ENCODE measurements around the gene CSNK2B.
A peak's percentile ranks its signal among the peaks of the same experiment; 100 is the strongest.

The CSNK2B gene

DNA sequence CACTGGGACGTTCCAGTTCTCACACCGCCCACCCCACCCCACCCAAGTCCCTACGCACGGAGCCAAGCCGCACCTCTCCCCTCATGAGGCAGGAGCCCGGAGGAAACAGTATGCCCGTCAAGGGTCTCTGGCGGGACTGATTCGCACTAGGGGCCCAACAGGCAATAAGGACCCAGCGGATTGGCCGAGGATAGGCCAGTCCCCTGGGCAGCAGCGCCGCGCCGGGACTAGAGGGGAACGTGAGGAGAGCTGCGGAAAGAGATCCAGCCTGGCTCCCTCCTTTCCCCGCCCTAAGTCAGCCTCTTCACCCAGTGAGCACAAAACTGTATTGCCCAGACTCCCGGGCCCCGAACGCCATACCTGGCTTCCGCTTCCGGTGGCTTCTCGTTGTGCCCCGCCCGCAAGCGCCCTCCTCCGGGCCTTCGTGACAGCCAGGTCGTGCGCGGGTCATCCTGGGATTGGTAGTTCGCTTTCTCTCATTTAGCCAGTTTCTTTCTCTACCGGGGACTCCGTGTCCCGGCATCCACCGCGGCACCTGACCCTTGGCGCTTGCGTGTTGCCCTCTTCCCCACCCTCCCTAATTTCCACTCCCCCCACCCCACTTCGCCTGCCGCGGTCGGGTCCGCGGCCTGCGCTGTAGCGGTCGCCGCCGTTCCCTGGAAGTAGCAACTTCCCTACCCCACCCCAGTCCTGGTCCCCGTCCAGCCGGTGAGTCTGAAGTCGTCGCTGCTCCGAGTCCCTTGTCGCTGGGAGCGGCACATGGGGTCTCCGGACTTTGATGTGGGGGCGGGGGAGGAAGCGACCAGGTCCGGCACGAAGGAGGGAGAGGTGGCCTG, at the start of gene CSNK2B:
Gene CSNK2B, plus strand, starts transcription at position 580 of the 836 bp plus-strand sequence. CDS start 752 bp downstream, outside the sequence.
- H3K79me2 ChIP-seq (ENCODE audit: insufficient read depth, low read length) = peaks cover 21% of the 10 kb centered on the region
- peaks cover 64% of the 10 kb centered on the region for H3K36me3 ChIP-seq (ENCODE audit: insufficient read depth, low read length)
- no peak for TF ChIP-seq EZH2 (IDR thresholded peaks at IDR 0.05; ENCODE audit: borderline replicate concordance, low read length)
- TF ChIP-seq, protein P1, sequence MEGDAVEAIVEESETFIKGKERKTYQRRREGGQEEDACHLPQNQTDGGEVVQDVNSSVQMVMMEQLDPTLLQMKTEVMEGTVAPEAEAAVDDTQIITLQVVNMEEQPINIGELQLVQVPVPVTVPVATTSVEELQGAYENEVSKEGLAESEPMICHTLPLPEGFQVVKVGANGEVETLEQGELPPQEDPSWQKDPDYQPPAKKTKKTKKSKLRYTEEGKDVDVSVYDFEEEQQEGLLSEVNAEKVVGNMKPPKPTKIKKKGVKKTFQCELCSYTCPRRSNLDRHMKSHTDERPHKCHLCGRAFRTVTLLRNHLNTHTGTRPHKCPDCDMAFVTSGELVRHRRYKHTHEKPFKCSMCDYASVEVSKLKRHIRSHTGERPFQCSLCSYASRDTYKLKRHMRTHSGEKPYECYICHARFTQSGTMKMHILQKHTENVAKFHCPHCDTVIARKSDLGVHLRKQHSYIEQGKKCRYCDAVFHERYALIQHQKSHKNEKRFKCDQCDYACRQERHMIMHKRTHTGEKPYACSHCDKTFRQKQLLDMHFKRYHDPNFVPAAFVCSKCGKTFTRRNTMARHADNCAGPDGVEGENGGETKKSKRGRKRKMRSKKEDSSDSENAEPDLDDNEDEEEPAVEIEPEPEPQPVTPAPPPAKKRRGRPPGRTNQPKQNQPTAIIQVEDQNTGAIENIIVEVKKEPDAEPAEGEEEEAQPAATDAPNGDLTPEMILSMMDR (IDR thresholded peaks at IDR 0.05; ENCODE audit: low read length) = no peak
- peak within 1 kb of the TSS; percentile 100 for H3K4me3 ChIP-seq (ENCODE audit: low read depth, low read length, poor library complexity, severe bottlenecking)
- H3K27ac ChIP-seq (ENCODE audit: low read depth, low read length, poor library complexity, severe bottlenecking) = peak within 1 kb of the TSS; percentile 97
- H3K9me2 ChIP-seq (ENCODE audit: low read depth, low read length) = no peaks in the 10 kb centered on the region
- no peaks in the 10 kb centered on the region for H3F3A ChIP-seq (ENCODE audit: insufficient read depth, low read length)
- H3K9ac ChIP-seq (ENCODE audit: low read length) = peak within 1 kb of the TSS; percentile 99
- peak within 1 kb of the TSS; percentile 99 for H3K4me2 ChIP-seq (ENCODE audit: low read length)
- H3K27me3 ChIP-seq (ENCODE audit: insufficient read depth, low read length) = no peaks in the 10 kb centered on the region
- no peak within 1 kb of the TSS for H2AFZ ChIP-seq (ENCODE audit: low read length)
- no peaks in the 10 kb centered on the region for H4K20me1 ChIP-seq (ENCODE audit: insufficient read depth, low read length)
- peaks cover 42% of the 10 kb centered on the region for H3K4me1 ChIP-seq (ENCODE audit: insufficient read depth, low read length, severe bottlenecking)
- no peaks in the 10 kb centered on the region for H3K9me3 ChIP-seq (ENCODE audit: low read length)

GRCh38 chr6:31617010-31617409, 48.9 kb upstream of the CSNK2B start:
- H2AFZ ChIP-seq (ENCODE audit: low read length) = no peak overlapping the region
- H3K27ac ChIP-seq (ENCODE audit: low read depth, low read length, poor library complexity, severe bottlenecking) = no peak overlapping the region
- H3K79me2 ChIP-seq (ENCODE audit: insufficient read depth, low read length) = peaks cover 12% of the 10 kb centered on the region
- H3K9ac ChIP-seq (ENCODE audit: low read length) = no peak overlapping the region
- H3K27me3 ChIP-seq (ENCODE audit: insufficient read depth, low read length) = no peaks in the 10 kb centered on the region
- no peak overlapping the region for H3K4me2 ChIP-seq (ENCODE audit: low read length)
- H3K9me2 ChIP-seq (ENCODE audit: low read depth, low read length) = no peaks in the 10 kb centered on the region
- TF ChIP-seq EZH2 (IDR thresholded peaks at IDR 0.05; ENCODE audit: borderline replicate concordance, low read length) = no peak
- TF ChIP-seq, protein P1 (IDR thresholded peaks at IDR 0.05; ENCODE audit: low read length) = no peak
- H4K20me1 ChIP-seq (ENCODE audit: insufficient read depth, low read length) = no peaks in the 10 kb centered on the region
- peaks cover 11% of the 10 kb centered on the region; the same call in 1 of the 2 replicates for H3K36me3 ChIP-seq (ENCODE audit: insufficient read depth, low read length)
- peaks cover 38% of the 10 kb centered on the region for H3K4me1 ChIP-seq (ENCODE audit: insufficient read depth, low read length, severe bottlenecking)
- H3K9me3 ChIP-seq (ENCODE audit: low read length) = no peaks in the 10 kb centered on the region
- no peaks in the 10 kb centered on the region for H3F3A ChIP-seq (ENCODE audit: insufficient read depth, low read length)
- no peak overlapping the region for H3K4me3 ChIP-seq (ENCODE audit: low read depth, low read length, poor library complexity, severe bottlenecking)

DNA sequence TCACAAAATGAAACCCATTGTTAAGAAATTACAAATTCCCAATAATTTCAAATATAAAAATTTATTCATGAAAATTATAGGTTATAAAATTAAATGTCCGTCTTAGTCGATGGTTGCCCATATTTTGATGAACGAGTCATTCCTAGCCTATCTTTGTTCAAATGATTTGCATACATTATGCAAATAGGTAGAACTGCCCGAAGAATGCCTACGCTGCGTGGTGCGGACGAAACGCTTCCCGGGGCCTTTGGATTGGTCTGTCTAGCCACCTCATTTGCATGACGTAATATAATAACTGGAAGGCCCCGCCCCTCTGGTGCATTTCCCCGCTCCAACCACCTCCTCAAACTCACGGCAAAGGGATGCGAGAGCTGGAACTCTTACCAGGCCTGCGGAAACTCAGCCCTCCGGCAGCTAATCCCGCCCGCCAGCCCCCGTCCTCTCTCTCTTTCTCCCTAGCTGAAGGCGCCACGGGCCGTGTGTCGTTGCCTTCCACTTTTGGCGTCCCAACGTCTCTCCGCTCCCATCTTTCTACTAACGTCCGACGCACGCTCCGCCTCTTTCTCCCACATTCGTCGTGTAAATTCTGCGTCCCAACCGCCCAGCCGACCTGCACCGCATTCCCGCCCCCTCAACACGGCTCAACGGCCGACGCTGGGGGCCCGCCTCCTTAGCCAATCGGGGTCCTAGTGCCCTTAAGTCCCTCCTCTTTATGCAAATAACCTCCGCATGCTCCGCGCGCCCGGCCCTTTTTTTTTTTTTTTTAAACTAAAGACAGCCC, 45.9 kb upstream of the CSNK2B start:
- H3K9me3 ChIP-seq (ENCODE audit: low read length) = no peaks in the 10 kb centered on the region
- peaks cover 29% of the 10 kb centered on the region for H3K79me2 ChIP-seq (ENCODE audit: insufficient read depth, low read length)
- peaks cover 36% of the 10 kb centered on the region for H3K4me1 ChIP-seq (ENCODE audit: insufficient read depth, low read length, severe bottlenecking)
- no peaks in the 10 kb centered on the region for H3K27me3 ChIP-seq (ENCODE audit: insufficient read depth, low read length)
- no peak overlapping the region for H2AFZ ChIP-seq (ENCODE audit: low read length)
- no peaks in the 10 kb centered on the region for H3K9me2 ChIP-seq (ENCODE audit: low read depth, low read length)
- H3K36me3 ChIP-seq (ENCODE audit: insufficient read depth, low read length) = peaks cover 41% of the 10 kb centered on the region
- peak overlapping the region; percentile 96 for H3K27ac ChIP-seq (ENCODE audit: low read depth, low read length, poor library complexity, severe bottlenecking)
- peak overlapping the region; percentile 98 for H3K4me3 ChIP-seq (ENCODE audit: low read depth, low read length, poor library complexity, severe bottlenecking)
- H3K9ac ChIP-seq (ENCODE audit: low read length) = peak overlapping the region; percentile 69
- no peaks in the 10 kb centered on the region for H3F3A ChIP-seq (ENCODE audit: insufficient read depth, low read length)
- H4K20me1 ChIP-seq (ENCODE audit: insufficient read depth, low read length) = no peaks in the 10 kb centered on the region
- peak overlapping the region; percentile 79 for H3K4me2 ChIP-seq (ENCODE audit: low read length)
- TF ChIP-seq, protein P1 (IDR thresholded peaks at IDR 0.05; ENCODE audit: low read length) = no peak
- TF ChIP-seq EZH2 (IDR thresholded peaks at IDR 0.05; ENCODE audit: borderline replicate concordance, low read length) = no peak
